DND-41 (cell line): Measurements from ENCODE around the gene PNLIPRP3.

Experiments
- ATAC-seq: fragments of 200-7000 bp; cut with Tn5 transposase; 3 replicates; pipeline ENCODE4 v1.9.1; 2021; ENCODE audit warnings: low read depth; ENCODE audit not compliant: insufficient read depth
- DNase-seq: peaks from one replicate; pipeline ENCODE4 v3.0.0-alpha.2; 2020
- H2AFZ ChIP-seq: 2 replicates; pipeline ENCODE4 v1.6.0; 2012; ENCODE audit warnings: low read depth, low read length
- H3K27ac ChIP-seq: 2 replicates; pipeline ENCODE4 v1.5.1; 2012; ENCODE audit warnings: low read length, inconsistent platforms
- H3K27me3 ChIP-seq: fragments of 200-600 bp; sonication (generic); 2 replicates; pipeline ENCODE4 v1.6.0; 2012; ENCODE audit warnings: low read length, mild to moderate bottlenecking, inconsistent platforms; ENCODE audit not compliant: insufficient read depth, poor library complexity
- H3K36me3 ChIP-seq: 2 replicates; pipeline ENCODE4 v1.5.1; 2012; ENCODE audit warnings: low read length, inconsistent platforms; ENCODE audit not compliant: insufficient read depth
- H3K4me1 ChIP-seq: 2 replicates; pipeline ENCODE4 v1.5.1; 2012; ENCODE audit warnings: mild to moderate bottlenecking, low read length; ENCODE audit not compliant: insufficient read depth
- H3K4me2 ChIP-seq: 2 replicates; pipeline ENCODE4 v1.6.0; 2012; ENCODE audit warnings: mild to moderate bottlenecking, moderate library complexity, low read length, inconsistent platforms; ENCODE audit not compliant: insufficient read depth
- H3K4me3 ChIP-seq, 2 experiments: fragments of 200-600 bp in 1 of 2; shearing (Covaris generic) in 1 of 2; 2 replicates each; pipeline ENCODE4 v1.5.1; 2012 to 2016; ENCODE audit warnings: inconsistent platforms in 2 of 2, low read length in 2 of 2, mild to moderate bottlenecking in 2 of 2, low read depth in 1 of 2, moderate library complexity in 1 of 2
- H3K79me2 ChIP-seq: 2 replicates; pipeline ENCODE4 v1.6.0; 2012; ENCODE audit warnings: low read length, inconsistent platforms; ENCODE audit not compliant: insufficient read depth
- H3K9ac ChIP-seq: 2 replicates; pipeline ENCODE4 v1.6.0; 2012; ENCODE audit warnings: low read depth, mild to moderate bottlenecking, inconsistent platforms, low read length, moderate library complexity
- H3K9me3 ChIP-seq: 2 replicates; pipeline ENCODE4 v1.5.1; 2012; ENCODE audit warnings: low read length, moderate library complexity, mild to moderate bottlenecking, inconsistent platforms; ENCODE audit not compliant: insufficient read depth, severe bottlenecking
- H4K20me1 ChIP-seq: 2 replicates; pipeline ENCODE4 v1.6.0; 2012; ENCODE audit warnings: low read length; ENCODE audit not compliant: insufficient read depth
- EZH2 ChIP-seq: IDR thresholded peaks from 3 replicates; pipeline ENCODE4 v1.6.1; 2012; ENCODE audit warnings: borderline replicate concordance, low read depth, mild to moderate bottlenecking, moderate library complexity, low read length, inconsistent platforms; ENCODE audit not compliant: severe bottlenecking
- TF ChIP-seq, protein P1 (sequence below): IDR thresholded peaks from 2 replicates; pipeline ENCODE4 v1.5.1; 2012; ENCODE audit warnings: borderline replicate concordance, low read length, moderate library complexity, mild to moderate bottlenecking; ENCODE audit not compliant: poor library complexity, severe bottlenecking; ENCODE audit errors: extremely low read depth

PNLIPRP3 gene

DNA sequence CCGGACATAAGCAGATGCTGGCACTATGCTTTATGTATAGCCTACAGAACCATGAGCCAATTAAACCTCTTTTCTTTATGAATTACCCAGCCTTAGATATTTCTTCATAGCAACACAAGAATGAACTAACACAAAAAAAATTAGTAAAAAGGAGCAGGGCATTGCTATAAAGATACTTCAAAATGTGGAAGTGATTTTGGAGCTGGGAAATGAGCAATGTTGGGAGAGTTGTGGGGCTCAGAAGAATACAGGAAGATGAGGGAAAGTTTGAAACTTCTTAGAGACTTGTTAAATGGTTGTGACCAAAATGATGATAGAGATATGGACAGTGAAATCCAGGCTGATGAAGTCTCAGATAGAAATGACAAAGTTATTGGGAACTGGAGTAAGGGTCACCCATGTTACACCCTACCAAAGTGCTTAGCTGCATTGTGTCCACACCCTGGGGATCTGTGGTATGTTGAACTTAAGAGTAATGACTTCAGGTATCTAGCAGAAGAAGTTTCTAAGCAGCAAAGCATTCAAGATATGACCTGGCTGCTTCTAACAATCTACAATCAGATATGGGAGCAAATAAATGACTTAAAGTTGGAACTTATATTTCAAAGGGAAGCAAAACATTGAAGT lies 24.2 kb downstream of the PNLIPRP3 start:
- no peak for TF ChIP-seq EZH2
- TF ChIP-seq, protein P1, sequence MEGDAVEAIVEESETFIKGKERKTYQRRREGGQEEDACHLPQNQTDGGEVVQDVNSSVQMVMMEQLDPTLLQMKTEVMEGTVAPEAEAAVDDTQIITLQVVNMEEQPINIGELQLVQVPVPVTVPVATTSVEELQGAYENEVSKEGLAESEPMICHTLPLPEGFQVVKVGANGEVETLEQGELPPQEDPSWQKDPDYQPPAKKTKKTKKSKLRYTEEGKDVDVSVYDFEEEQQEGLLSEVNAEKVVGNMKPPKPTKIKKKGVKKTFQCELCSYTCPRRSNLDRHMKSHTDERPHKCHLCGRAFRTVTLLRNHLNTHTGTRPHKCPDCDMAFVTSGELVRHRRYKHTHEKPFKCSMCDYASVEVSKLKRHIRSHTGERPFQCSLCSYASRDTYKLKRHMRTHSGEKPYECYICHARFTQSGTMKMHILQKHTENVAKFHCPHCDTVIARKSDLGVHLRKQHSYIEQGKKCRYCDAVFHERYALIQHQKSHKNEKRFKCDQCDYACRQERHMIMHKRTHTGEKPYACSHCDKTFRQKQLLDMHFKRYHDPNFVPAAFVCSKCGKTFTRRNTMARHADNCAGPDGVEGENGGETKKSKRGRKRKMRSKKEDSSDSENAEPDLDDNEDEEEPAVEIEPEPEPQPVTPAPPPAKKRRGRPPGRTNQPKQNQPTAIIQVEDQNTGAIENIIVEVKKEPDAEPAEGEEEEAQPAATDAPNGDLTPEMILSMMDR, result no peak
- Histone ChIP-seq H3K4me3 (no peak overlapping the region), H3K36me3 (no peaks in the 10 kb centered on the region), H3K4me1 (no peaks in the 10 kb centered on the region), H3K4me2 (no peak overlapping the region), H2AFZ (no peak overlapping the region), H3K9ac (no peak overlapping the region), H3K79me2 (no peaks in the 10 kb centered on the region), H3K27ac (no peak overlapping the region), H3K27me3 (no peaks in the 10 kb centered on the region), H4K20me1 (no peaks in the 10 kb centered on the region), H3K9me3 (no peaks in the 10 kb centered on the region)
- no peak for DNase-seq
- no peak for ATAC-seq

DNA sequence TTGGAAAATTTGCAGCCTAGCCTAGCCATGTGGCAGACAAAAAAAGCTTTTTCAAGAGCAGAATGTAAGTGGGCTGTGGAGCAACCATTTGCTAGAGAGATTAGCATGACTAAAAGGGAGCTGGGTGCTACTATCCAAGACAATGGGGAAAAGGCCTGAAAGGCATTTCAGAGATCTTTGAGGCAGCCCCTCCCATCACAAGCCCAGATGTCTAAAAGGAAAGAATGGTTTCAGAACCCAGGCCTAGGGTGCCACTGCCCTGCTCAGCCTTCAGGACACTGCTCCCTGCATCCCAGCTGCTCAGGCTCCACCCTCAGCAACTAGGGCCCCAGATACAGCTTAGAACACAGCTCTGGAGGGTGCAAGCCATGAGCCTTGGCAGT lies 24.7 kb downstream of the PNLIPRP3 start:
- Histone ChIP-seq H3K4me2 (no peak overlapping the region), H3K4me1 (no peaks in the 10 kb centered on the region), H3K27me3 (no peaks in the 10 kb centered on the region), H3K79me2 (no peaks in the 10 kb centered on the region), H2AFZ (no peak overlapping the region), H4K20me1 (no peaks in the 10 kb centered on the region), H3K9me3 (no peaks in the 10 kb centered on the region), H3K9ac (no peak overlapping the region), H3K36me3 (no peaks in the 10 kb centered on the region), H3K27ac (no peak overlapping the region), H3K4me3 (no peak overlapping the region)
- TF ChIP-seq EZH2, result no peak
- TF ChIP-seq, protein P1, result no peak
- DNase-seq (no peak), ATAC-seq (no peak)

DNA sequence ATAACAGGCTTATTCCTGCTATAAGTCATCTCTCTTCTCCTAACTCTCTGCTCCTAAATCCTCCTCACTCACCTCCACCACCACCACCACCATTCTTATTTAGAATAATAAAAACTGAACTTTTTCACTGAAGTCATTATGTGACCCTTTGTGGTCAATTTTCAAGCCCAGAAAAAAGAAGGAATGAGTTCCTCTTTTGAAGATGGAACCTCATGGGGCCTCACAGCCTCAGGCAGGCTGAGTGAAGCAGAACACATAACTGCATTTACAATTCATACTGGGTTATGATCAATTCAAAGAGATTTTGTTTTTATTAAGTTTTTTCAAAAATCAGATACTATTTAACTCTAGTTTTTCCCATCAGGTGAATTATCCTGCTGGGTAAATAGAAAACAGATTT lies 29.8 kb downstream of the PNLIPRP3 start:
- no peaks in the 10 kb centered on the region for H4K20me1 ChIP-seq
- H3K79me2 ChIP-seq, result no peaks in the 10 kb centered on the region
- DNase-seq, result no peak
- no peak overlapping the region for H2AFZ ChIP-seq
- H3K27me3 ChIP-seq, result no peaks in the 10 kb centered on the region
- H3K36me3 ChIP-seq, result no peaks in the 10 kb centered on the region
- no peak overlapping the region for H3K9ac ChIP-seq
- no peak overlapping the region for H3K4me3 ChIP-seq
- no peaks in the 10 kb centered on the region for H3K9me3 ChIP-seq
- H3K27ac ChIP-seq, result no peak overlapping the region
- no peak for ATAC-seq
- TF ChIP-seq, protein P1, result no peak
- TF ChIP-seq EZH2, result no peak
- no peak overlapping the region for H3K4me2 ChIP-seq
- no peaks in the 10 kb centered on the region for H3K4me1 ChIP-seq
